ENCODE measurements around the gene HPSE2.

Gene HPSE2

GRCh38 chr10:98610836-98611235 is 624.8 kb downstream of the HPSE2 start:
- no peak overlapping the region for H3K4me3 ChIP-seq (ENCODE audit: low read depth, low read length)
- TF ChIP-seq, protein P1, sequence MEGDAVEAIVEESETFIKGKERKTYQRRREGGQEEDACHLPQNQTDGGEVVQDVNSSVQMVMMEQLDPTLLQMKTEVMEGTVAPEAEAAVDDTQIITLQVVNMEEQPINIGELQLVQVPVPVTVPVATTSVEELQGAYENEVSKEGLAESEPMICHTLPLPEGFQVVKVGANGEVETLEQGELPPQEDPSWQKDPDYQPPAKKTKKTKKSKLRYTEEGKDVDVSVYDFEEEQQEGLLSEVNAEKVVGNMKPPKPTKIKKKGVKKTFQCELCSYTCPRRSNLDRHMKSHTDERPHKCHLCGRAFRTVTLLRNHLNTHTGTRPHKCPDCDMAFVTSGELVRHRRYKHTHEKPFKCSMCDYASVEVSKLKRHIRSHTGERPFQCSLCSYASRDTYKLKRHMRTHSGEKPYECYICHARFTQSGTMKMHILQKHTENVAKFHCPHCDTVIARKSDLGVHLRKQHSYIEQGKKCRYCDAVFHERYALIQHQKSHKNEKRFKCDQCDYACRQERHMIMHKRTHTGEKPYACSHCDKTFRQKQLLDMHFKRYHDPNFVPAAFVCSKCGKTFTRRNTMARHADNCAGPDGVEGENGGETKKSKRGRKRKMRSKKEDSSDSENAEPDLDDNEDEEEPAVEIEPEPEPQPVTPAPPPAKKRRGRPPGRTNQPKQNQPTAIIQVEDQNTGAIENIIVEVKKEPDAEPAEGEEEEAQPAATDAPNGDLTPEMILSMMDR (conservative IDR thresholded peaks at IDR 0.05; ENCODE audit: low read depth, low read length): no peak
- DNase-seq (ENCODE audit: low read depth): no peak

- H3K4me3 ChIP-seq (ENCODE audit: low read depth, low read length): no peak overlapping the region
- DNase-seq (ENCODE audit: low read depth): no peak
- TF ChIP-seq, protein P1 (conservative IDR thresholded peaks at IDR 0.05; ENCODE audit: low read depth, low read length): no peak
Measured at GRCh38 chr10:98610301-98610700, 625.4 kb downstream of the HPSE2 start.

DNA sequence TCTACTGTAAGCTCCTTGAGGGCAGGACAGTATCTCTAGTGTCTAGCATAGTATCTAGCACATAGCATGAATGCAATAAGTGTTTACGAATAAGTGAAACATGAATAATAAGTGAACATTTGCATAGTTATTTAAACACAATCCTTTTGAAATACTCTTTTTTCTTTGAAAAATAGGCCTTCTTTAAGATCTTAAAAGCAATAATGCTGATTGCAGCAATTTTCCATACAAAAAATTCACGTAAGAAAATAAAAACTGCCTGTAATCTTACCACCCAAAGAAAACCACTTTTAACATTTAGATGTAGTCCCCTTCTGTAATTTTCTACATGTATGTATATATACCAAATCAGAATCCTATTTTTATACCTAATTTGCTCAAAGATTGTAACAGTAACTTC is 626.4 kb downstream of the HPSE2 start:
- no peak for DNase-seq (ENCODE audit: low read depth)
- TF ChIP-seq, protein P1 (conservative IDR thresholded peaks at IDR 0.05; ENCODE audit: low read depth, low read length): no peak
- no peak overlapping the region for H3K4me3 ChIP-seq (ENCODE audit: low read depth, low read length)

- H3K4me3 ChIP-seq (ENCODE audit: low read depth, low read length): no peak overlapping the region
- TF ChIP-seq, protein P1 (conservative IDR thresholded peaks at IDR 0.05; ENCODE audit: low read depth, low read length): no peak
- no peak for DNase-seq (ENCODE audit: low read depth)
Measured at GRCh38 chr10:98608411-98608810, 627.2 kb downstream of the HPSE2 start.

- TF ChIP-seq, protein P1 (conservative IDR thresholded peaks at IDR 0.05; ENCODE audit: low read depth, low read length): no peak
- DNase-seq (ENCODE audit: low read depth): no peak
- H3K4me3 ChIP-seq (ENCODE audit: low read depth, low read length): no peak overlapping the region
Measured at GRCh38 chr10:98602224-98602623, 633.4 kb downstream of the HPSE2 start.

- TF ChIP-seq, protein P1 (conservative IDR thresholded peaks at IDR 0.05; ENCODE audit: low read depth, low read length): no peak
- no peak for DNase-seq (ENCODE audit: low read depth)
- H3K4me3 ChIP-seq (ENCODE audit: low read depth, low read length): no peak overlapping the region
Measured at GRCh38 chr10:98599032-98599610, 636.5 kb downstream of the HPSE2 start.

DNA sequence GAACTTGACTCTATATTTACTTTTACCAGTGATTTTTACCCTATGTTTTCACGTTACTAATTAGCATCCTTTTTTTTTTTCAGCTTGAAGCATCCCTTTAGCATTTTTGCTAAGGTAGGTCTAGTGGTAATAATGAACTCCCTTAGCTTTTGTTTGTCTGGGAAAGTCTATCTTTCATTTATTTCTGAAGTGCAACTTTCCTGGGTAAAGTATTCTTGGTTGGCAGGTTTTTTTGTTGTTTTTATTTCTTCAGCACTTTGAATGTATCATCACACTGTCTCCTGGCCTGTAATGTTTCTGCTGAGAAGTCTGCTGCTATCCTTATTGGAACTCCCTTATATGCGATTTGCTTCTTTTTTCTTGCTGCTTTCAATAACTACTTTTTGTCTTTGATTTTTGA is 639.2 kb downstream of the HPSE2 start:
- H3K4me3 ChIP-seq (ENCODE audit: low read depth, low read length): no peak overlapping the region
- TF ChIP-seq, protein P1 (conservative IDR thresholded peaks at IDR 0.05; ENCODE audit: low read depth, low read length): no peak
- no peak for DNase-seq (ENCODE audit: low read depth)
